ENCODE measurements around the gene MED12L.

DNA sequence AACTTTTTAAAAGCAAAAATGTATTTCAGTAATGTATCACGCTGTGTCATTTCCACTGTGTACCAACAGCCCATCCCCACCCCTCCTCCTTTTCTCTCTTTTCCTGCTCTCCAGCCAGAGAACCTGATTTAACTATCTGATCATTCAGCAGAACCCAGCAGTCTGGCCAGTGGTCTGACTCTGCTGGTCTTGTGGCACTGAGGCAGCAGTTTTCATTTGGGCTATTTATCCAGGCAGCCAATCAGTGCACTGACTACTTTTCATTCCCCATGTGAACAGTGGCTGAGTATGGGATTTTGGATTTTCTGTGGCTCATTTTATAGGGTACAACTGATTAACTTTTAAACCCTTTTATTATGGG lies 61.2 kb downstream of the MED12L start:
- TF ChIP-seq POLR2AphosphoS5 (IDR thresholded peaks at IDR 0.05) (no peak), POLR2A (IDR thresholded peaks at IDR 0.05; ENCODE audit: low read depth) (no peak)
- TF ChIP-seq, protein P1, sequence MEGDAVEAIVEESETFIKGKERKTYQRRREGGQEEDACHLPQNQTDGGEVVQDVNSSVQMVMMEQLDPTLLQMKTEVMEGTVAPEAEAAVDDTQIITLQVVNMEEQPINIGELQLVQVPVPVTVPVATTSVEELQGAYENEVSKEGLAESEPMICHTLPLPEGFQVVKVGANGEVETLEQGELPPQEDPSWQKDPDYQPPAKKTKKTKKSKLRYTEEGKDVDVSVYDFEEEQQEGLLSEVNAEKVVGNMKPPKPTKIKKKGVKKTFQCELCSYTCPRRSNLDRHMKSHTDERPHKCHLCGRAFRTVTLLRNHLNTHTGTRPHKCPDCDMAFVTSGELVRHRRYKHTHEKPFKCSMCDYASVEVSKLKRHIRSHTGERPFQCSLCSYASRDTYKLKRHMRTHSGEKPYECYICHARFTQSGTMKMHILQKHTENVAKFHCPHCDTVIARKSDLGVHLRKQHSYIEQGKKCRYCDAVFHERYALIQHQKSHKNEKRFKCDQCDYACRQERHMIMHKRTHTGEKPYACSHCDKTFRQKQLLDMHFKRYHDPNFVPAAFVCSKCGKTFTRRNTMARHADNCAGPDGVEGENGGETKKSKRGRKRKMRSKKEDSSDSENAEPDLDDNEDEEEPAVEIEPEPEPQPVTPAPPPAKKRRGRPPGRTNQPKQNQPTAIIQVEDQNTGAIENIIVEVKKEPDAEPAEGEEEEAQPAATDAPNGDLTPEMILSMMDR (IDR thresholded peaks at IDR 0.05), result no peak
